Activated CD4-positive, alpha-beta T cell treated with anti-CD3 and anti-CD28 coated beads, Interleukin-2, amount 10 ng/mL, durations not matched to agents 24 days and 14 days (primary cell): ENCODE results near the gene SLAMF1. TPM values are rescaled to one million over a fixed set of nuclear protein-coding genes. Genes with fewer than 3 reads are reported as not detected.
"Not testable (repeated sequence)": the region's sequence is repeated elsewhere in the genome, so short reads cannot be mapped to it uniquely, and the experiment has no call there.

Source experiments
- DNase-seq: peaks from one replicate; pipeline ENCODE4 v3.0.0; 2022
- H3K27ac Mint-ChIP-seq: one replicate; pipeline ENCODE4 v1.8.0; 2022; ENCODE audit warnings: mild to moderate bottlenecking, mixed read lengths
- H3K27me3 Mint-ChIP-seq: one replicate; pipeline ENCODE4 v1.8.0; 2022; ENCODE audit warnings: mixed read lengths
- H3K36me3 Mint-ChIP-seq: one replicate; pipeline ENCODE4 v1.8.0; 2022; ENCODE audit warnings: low read depth, mild to moderate bottlenecking, mixed read lengths
- H3K4me1 Mint-ChIP-seq: one replicate; pipeline ENCODE4 v1.8.0; 2021; ENCODE audit warnings: mixed read lengths
- H3K4me3 Mint-ChIP-seq: one replicate; pipeline ENCODE4 v1.8.0; 2022; ENCODE audit warnings: mild to moderate bottlenecking, moderate library complexity, mixed read lengths
- H3K9me3 Mint-ChIP-seq: one replicate; pipeline ENCODE4 v1.8.0; 2021; ENCODE audit warnings: mixed read lengths
- intact Hi-C: fragments of 100-400 bp; cut with micrococcal nuclease; formaldehyde crosslinking; loops from one replicate; pipeline ENCODE4 v1.15.1; 2023
- total RNA-seq: library from RNA; stranded (reverse); gene quantifications from 2 replicates; pipeline ENCODE4 v1.2.3, GENCODE V29; 2022

Gene SLAMF1
- total RNA-seq, 1 donor from 2014 or later = 114 TPM

GRCh38 chr1:160560806-160561205, 86.0 kb downstream of the SLAMF1 start:
- Mint-ChIP-seq H3K4me3 (peak overlapping the region; percentile 73), H3K27me3 (no peaks in the 10 kb centered on the region), H3K9me3 (peaks cover 14% of the 10 kb centered on the region), H3K4me1 (peaks cover 60% of the 10 kb centered on the region), H3K36me3 (peaks cover 61% of the 10 kb centered on the region), H3K27ac (peak overlapping the region; percentile 81)
- intact Hi-C loops = loop anchor here (2.0 kb wide), 2 partner anchors 16 to 20 kb away; no protein-coding TSS in a partner anchor
- no peak for DNase-seq

GRCh38 chr1:160560045-160560705, 86.7 kb downstream of the SLAMF1 start:
- intact Hi-C loops = loop anchor here (2.0 kb wide), 2 partner anchors 17 to 19 kb away; no protein-coding TSS in a partner anchor
- Mint-ChIP-seq H3K27ac (peak overlapping the region; percentile 81), H3K36me3 (peaks cover 58% of the 10 kb centered on the region), H3K4me3 (peak overlapping the region; percentile 73), H3K4me1 (peaks cover 55% of the 10 kb centered on the region), H3K27me3 (no peaks in the 10 kb centered on the region), H3K9me3 (peaks cover 14% of the 10 kb centered on the region)
- DNase-seq = no peak

GRCh38 chr1:160559437-160559836, 87.4 kb downstream of the SLAMF1 start:
- Mint-ChIP-seq H3K4me1 (peaks cover 49% of the 10 kb centered on the region), H3K27ac (peak overlapping the region; percentile 81), H3K36me3 (peaks cover 52% of the 10 kb centered on the region), H3K4me3 (peak overlapping the region; percentile 73), H3K9me3 (peaks cover 14% of the 10 kb centered on the region)
- not testable (repeated sequence) for H3K27me3 Mint-ChIP-seq, DNase-seq
- intact Hi-C loops = loop anchor here (2.0 kb wide), 1 partner anchor 47 kb away; no protein-coding TSS in a partner anchor

DNA sequence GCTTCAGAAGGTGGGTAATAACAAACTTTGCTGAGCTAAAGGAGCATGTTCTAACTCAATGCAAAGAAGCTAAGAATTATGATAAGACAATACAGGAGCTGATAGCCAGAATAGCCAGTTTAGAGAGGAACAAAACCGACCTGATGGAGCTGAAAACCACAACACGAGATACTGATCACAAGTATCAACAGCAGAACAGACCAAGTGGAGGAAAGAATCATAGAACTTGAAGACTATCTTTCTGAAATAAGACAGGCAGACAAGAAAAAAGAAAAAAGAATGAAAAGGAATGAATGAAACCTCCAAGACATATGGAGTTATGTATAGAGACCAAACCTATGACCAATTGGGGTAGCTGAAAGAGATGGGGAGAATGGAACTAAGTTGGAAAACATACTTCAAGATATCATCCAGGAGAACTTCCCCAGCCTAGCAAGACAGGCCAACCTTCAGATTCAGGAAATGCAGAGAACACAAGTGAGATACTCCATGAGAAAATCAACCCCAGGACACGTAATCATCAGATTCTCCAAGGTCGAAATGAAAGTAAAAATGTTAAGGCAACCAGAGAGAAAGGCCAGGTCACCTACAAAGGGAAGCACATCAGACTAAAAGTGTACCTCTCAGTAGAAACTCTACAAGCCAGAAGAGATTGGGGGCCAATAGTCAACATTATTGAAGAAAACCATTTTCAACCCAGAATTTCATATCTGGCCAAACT, 88.0 kb downstream of the SLAMF1 start:
- H3K4me1 Mint-ChIP-seq = peaks cover 46% of the 10 kb centered on the region
- peaks cover 14% of the 10 kb centered on the region for H3K9me3 Mint-ChIP-seq
- H3K36me3 Mint-ChIP-seq = peaks cover 53% of the 10 kb centered on the region
- intact Hi-C loops = loop anchor here (2.0 kb wide), 1 partner anchor 48 kb away; no protein-coding TSS in a partner anchor
- peak overlapping the region; percentile 73 for H3K4me3 Mint-ChIP-seq
- no peak for DNase-seq
- peak overlapping the region; percentile 78 for H3K27ac Mint-ChIP-seq
- no peaks in the 10 kb centered on the region for H3K27me3 Mint-ChIP-seq

Other genes with a start within 250 kb of the SLAMF1 start
- gene VANGL2, start 246.5 kb downstream of the SLAMF1 start, total RNA-seq = 0.02 and 0.05 TPM in 2 replicates
- 53.8 and 55.4 TPM in 2 replicates for gene SLAMF6, start 123.8 kb downstream of the SLAMF1 start, total RNA-seq
- gene CD84, start 67.5 kb downstream of the SLAMF1 start, total RNA-seq = 17.3 and 17.7 TPM in 2 replicates
- 206 and 208 TPM in 2 replicates for gene CD48, start 64.8 kb upstream of the SLAMF1 start, total RNA-seq
- gene SLAMF7, start 92.2 kb upstream of the SLAMF1 start, total RNA-seq = 18.4 and 20.7 TPM in 2 replicates
- gene LY9, start 149.1 kb upstream of the SLAMF1 start, total RNA-seq = 0.30 and 0.85 TPM in 2 replicates
- gene CD244, start 215.8 kb upstream of the SLAMF1 start, total RNA-seq = not detected in 2 replicates
- gene ITLN1, start 238.1 kb upstream of the SLAMF1 start, total RNA-seq = not detected in 2 replicates